ENCODE measurements around the gene UBE2G2. TPM values are rescaled to one million over a fixed set of nuclear protein-coding genes. Genes with fewer than 3 reads are reported as not detected.

Gene UBE2G2
- polyA plus RNA-seq, 1 donor from 2014 or later, result 127 TPM

GRCh38 chr21:44752671-44753235 lies 48.9 kb downstream of the UBE2G2 start:
- no peaks in the 10 kb centered on the region for H3K27me3 ChIP-seq (ENCODE audit: insufficient read depth, low read depth, low read length)
- H3K9me2 ChIP-seq (ENCODE audit: insufficient read depth, low read length), result no peaks in the 10 kb centered on the region
- no peak overlapping the region for H3K9ac ChIP-seq (ENCODE audit: low read length)
- H3K79me2 ChIP-seq (replicated peaks; ENCODE audit: insufficient read depth, low read length), result no peaks in the 10 kb centered on the region
- no peaks in the 10 kb centered on the region for H4K20me1 ChIP-seq (ENCODE audit: insufficient read depth)
- no peak overlapping the region for H3K27ac ChIP-seq (ENCODE audit: low read length)
- H3K9me3 ChIP-seq (ENCODE audit: low read length), result no peaks in the 10 kb centered on the region
- H3F3A ChIP-seq (ENCODE audit: insufficient read depth, low read length, poor library complexity, severe bottlenecking), result no peaks in the 10 kb centered on the region
- no peak overlapping the region for H3K4me2 ChIP-seq (ENCODE audit: low read length)
- TF ChIP-seq EP300 (conservative IDR thresholded peaks at IDR 0.05; ENCODE audit: poor library complexity, severe bottlenecking), result no peak
- TF ChIP-seq, protein P1, sequence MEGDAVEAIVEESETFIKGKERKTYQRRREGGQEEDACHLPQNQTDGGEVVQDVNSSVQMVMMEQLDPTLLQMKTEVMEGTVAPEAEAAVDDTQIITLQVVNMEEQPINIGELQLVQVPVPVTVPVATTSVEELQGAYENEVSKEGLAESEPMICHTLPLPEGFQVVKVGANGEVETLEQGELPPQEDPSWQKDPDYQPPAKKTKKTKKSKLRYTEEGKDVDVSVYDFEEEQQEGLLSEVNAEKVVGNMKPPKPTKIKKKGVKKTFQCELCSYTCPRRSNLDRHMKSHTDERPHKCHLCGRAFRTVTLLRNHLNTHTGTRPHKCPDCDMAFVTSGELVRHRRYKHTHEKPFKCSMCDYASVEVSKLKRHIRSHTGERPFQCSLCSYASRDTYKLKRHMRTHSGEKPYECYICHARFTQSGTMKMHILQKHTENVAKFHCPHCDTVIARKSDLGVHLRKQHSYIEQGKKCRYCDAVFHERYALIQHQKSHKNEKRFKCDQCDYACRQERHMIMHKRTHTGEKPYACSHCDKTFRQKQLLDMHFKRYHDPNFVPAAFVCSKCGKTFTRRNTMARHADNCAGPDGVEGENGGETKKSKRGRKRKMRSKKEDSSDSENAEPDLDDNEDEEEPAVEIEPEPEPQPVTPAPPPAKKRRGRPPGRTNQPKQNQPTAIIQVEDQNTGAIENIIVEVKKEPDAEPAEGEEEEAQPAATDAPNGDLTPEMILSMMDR (IDR thresholded peaks at IDR 0.05; ENCODE audit: poor library complexity, severe bottlenecking), result peak; percentile 12
- H2AFZ ChIP-seq (ENCODE audit: low read depth, low read length), result no peak overlapping the region
- no peak overlapping the region for H3K4me3 ChIP-seq (ENCODE audit: low read length)
- H3K36me3 ChIP-seq (ENCODE audit: insufficient read depth, low read length), result no peaks in the 10 kb centered on the region

DNA sequence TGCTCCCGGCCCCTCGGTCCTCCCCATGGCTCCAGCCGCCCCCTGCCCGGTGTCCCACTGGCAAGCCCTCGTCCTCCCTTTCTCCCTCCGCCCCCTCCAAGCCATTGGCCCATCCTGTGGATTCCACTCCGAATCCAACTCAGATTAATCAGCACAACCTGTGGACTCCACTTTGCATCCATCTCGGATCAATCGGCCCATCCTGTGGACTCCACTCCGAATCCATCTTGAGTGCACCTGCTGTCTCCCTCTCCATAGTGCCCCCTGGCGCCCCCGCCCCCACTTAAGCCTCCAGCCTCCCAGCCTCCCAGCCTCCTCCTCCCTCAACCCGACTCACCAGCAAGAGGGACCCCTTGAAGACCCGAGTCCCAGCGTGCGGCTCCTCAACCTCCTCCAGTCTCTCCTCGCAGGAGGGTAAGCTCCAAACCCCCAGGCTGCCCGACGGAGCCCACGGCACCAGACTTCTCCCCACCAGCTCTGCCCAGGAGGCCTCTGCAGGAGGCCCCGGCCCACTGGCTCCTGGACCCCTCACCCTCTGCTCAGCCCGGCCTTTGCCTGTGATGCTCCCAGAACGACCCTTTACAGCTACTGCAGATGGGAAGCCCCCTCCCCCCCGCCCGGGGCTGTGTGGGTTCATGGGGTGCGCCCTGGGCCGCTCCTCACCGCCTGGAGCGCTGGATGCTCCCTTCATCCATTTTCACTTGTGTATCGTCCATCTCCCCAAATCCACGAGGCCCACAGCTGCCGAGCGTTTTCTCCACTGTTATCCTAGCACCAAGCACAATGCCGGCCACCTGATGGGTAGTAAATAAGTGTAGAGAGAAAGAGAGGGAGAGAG lies 49.6 kb downstream of the UBE2G2 start:
- Histone ChIP-seq H3K9me3 (ENCODE audit: low read length) (no peaks in the 10 kb centered on the region), H3K79me2 (replicated peaks; ENCODE audit: insufficient read depth, low read length) (no peaks in the 10 kb centered on the region), H2AFZ (ENCODE audit: low read depth, low read length) (no peak overlapping the region), H3K4me2 (ENCODE audit: low read length) (no peak overlapping the region), H3K9ac (ENCODE audit: low read length) (no peak overlapping the region), H3K9me2 (ENCODE audit: insufficient read depth, low read length) (no peaks in the 10 kb centered on the region), H3K27ac (ENCODE audit: low read length) (no peak overlapping the region), H3K4me3 (ENCODE audit: low read length) (no peak overlapping the region), H3F3A (ENCODE audit: insufficient read depth, low read length, poor library complexity, severe bottlenecking) (no peaks in the 10 kb centered on the region), H3K36me3 (ENCODE audit: insufficient read depth, low read length) (no peaks in the 10 kb centered on the region), H4K20me1 (ENCODE audit: insufficient read depth) (no peaks in the 10 kb centered on the region), H3K27me3 (ENCODE audit: insufficient read depth, low read depth, low read length) (no peaks in the 10 kb centered on the region)
- no peak for TF ChIP-seq EP300 (conservative IDR thresholded peaks at IDR 0.05; ENCODE audit: poor library complexity, severe bottlenecking)
- no peak for TF ChIP-seq SMC3 (conservative IDR thresholded peaks at IDR 0.05; ENCODE audit: poor library complexity)

GRCh38 chr21:44751186-44751798 lies 50.3 kb downstream of the UBE2G2 start:
- Histone ChIP-seq H3K79me2 (replicated peaks; ENCODE audit: insufficient read depth, low read length) (no peaks in the 10 kb centered on the region), H3F3A (ENCODE audit: insufficient read depth, low read length, poor library complexity, severe bottlenecking) (no peaks in the 10 kb centered on the region), H3K27ac (ENCODE audit: low read length) (no peak overlapping the region), H3K9me2 (ENCODE audit: insufficient read depth, low read length) (no peaks in the 10 kb centered on the region), H2AFZ (ENCODE audit: low read depth, low read length) (no peak overlapping the region), H3K4me2 (ENCODE audit: low read length) (no peak overlapping the region), H3K9ac (ENCODE audit: low read length) (no peak overlapping the region), H3K9me3 (ENCODE audit: low read length) (no peaks in the 10 kb centered on the region), H3K36me3 (ENCODE audit: insufficient read depth, low read length) (no peaks in the 10 kb centered on the region), H3K27me3 (ENCODE audit: insufficient read depth, low read depth, low read length) (no peaks in the 10 kb centered on the region), H4K20me1 (ENCODE audit: insufficient read depth) (no peaks in the 10 kb centered on the region), H3K4me3 (ENCODE audit: low read length) (no peak overlapping the region)
- TF ChIP-seq RAD21 (conservative IDR thresholded peaks at IDR 0.05) (no peak), TAF1 (IDR thresholded peaks at IDR 0.05; ENCODE audit: low read depth) (no peak), SMC3 (conservative IDR thresholded peaks at IDR 0.05; ENCODE audit: poor library complexity) (no peak), REST (IDR thresholded peaks at IDR 0.05; ENCODE audit: borderline replicate concordance) (no peak), POLR2AphosphoS5 (IDR thresholded peaks at IDR 0.05) (no peak), MXI1 (conservative IDR thresholded peaks at IDR 0.05; ENCODE audit: poor library complexity, severe bottlenecking) (no peak), EZH2 (IDR thresholded peaks at IDR 0.05; ENCODE audit: borderline replicate concordance, insufficient read depth, low read length, poor library complexity, severe bottlenecking) (no peak), EP300 (conservative IDR thresholded peaks at IDR 0.05; ENCODE audit: poor library complexity, severe bottlenecking) (no peak)
- TF ChIP-seq, protein P1 (IDR thresholded peaks at IDR 0.05; ENCODE audit: poor library complexity, severe bottlenecking), result no peak

Data from neural cell (in vitro differentiated cells).